Measurements from ENCODE around the gene AGPS. TPM values are rescaled to one million over a fixed set of nuclear protein-coding genes. Genes with fewer than 3 reads are reported as not detected.

The AGPS gene
- 48.2 and 65.2 TPM in 2 replicates for total RNA-seq

GRCh38 chr2:177392373-177393202, at the start of gene AGPS:
Gene AGPS, plus strand, starts transcription at chr2:177392773. Its CDS starts 17 bp downstream, at chr2:177392790.

Other genes with a start within 250 kb of the AGPS start
- 29.4 and 54.8 TPM in 2 replicates for gene HNRNPA3, start 180.0 kb upstream of the AGPS start, total RNA-seq
- 98.1 and 219 TPM in 2 replicates for gene NFE2L2, start 128.0 kb upstream of the AGPS start, total RNA-seq

Data from nasal cavity respiratory epithelium epithelial cell of viscerocranial mucosa (primary cell).